ENCODE measurements around the gene USO1.

USO1 gene

DNA sequence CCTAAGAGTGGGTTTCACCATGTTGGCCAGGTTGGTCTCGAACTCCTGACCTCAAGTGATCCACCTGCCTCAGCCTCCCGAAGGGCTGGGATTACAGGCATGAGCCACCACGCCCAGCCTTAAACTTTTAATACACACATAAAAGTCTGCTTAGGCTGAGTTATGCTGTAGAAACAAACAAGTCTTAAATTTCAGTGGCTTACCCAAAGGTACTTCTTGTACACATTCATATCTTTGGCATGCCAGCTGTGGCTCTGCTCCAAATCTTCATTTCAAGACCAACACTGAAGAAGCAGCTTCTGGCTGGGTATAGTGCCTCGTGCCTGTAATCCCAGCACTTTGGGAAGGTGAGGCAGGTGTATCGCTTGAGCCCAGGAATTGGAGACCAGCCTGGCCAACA, 97.6 kb downstream of the USO1 start:
- Histone ChIP-seq H3K27me3 (ENCODE audit: control insufficient read depth in 1 of 2, insufficient read depth in 2 of 2, low read length in 2 of 2) (no peaks in the 10 kb centered on the region), H3K27ac (ENCODE audit: low read depth, low read length) (no peak overlapping the region), H3K9ac (ENCODE audit: low read length) (no peak overlapping the region), H3K4me3 (ENCODE audit: low read depth in 1 of 2, low read length in 2 of 2) (no peak overlapping the region), H3K9me3 (ENCODE audit: low read length) (no peaks in the 10 kb centered on the region), H3K4me1 (ENCODE audit: insufficient read depth, low read length) (no peaks in the 10 kb centered on the region), H3K36me3 (ENCODE audit: insufficient read depth, low read length) (no peaks in the 10 kb centered on the region)

DNA sequence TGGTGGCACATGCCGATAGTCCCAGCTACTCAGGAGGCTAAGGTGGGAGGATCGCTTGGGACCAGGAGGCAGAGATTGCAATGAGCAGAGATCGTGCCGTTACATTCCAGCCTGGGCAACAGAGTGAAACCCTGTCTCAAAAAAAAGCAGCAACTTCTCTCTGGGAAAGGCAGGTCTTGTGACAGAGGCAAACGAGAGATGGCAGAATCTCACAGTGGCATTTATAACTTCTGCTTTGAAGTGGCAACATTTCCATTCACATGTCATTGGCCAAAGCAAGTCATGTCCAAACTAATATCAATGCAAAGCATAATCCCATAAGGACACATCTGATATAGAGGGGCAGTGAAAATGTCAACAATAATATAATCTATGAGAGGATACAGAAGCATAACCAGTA, 98.0 kb downstream of the USO1 start:
- H3K27me3 ChIP-seq (ENCODE audit: control insufficient read depth in 1 of 2, insufficient read depth in 2 of 2, low read length in 2 of 2) = no peaks in the 10 kb centered on the region

DNA sequence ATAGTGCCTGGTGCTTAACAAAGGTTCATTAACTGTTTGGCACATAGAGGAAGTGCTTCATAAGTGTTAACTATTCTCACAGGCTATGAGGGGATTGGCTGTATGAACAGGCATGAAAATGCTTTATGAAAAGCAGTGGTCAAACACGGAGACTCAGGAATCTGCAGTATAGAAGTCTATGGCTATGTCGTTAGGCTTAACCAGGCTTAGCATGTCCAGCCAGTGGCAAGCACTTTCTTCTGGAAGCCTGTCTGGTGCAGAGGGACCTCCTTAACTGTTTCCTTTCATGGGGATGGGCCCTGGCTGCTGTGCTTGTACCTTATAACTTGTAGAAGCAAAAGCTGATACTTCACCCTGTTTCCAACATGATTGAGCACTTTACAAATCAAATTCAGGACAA, 99.4 kb downstream of the USO1 start:
- Histone ChIP-seq H3K9me3 (ENCODE audit: low read length) (no peaks in the 10 kb centered on the region), H3K27ac (ENCODE audit: low read depth, low read length) (no peak overlapping the region), H3K27me3 (ENCODE audit: control insufficient read depth in 1 of 2, insufficient read depth in 2 of 2, low read length in 2 of 2) (no peaks in the 10 kb centered on the region), H3K9ac (ENCODE audit: low read length) (no peak overlapping the region), H3K36me3 (ENCODE audit: insufficient read depth, low read length) (no peaks in the 10 kb centered on the region), H3K4me1 (ENCODE audit: insufficient read depth, low read length) (no peaks in the 10 kb centered on the region), H3K4me3 (ENCODE audit: low read depth in 1 of 2, low read length in 2 of 2) (no peak overlapping the region)

More for the DNA sequence above, 98.0 kb downstream of the USO1 start:
- no peaks in the 10 kb centered on the region for H3K4me1 ChIP-seq (ENCODE audit: insufficient read depth, low read length)
- H3K36me3 ChIP-seq (ENCODE audit: insufficient read depth, low read length) = no peaks in the 10 kb centered on the region
- H3K9ac ChIP-seq (ENCODE audit: low read length) = no peak overlapping the region
- H3K9me3 ChIP-seq (ENCODE audit: low read length) = no peaks in the 10 kb centered on the region
- H3K4me3 ChIP-seq (ENCODE audit: low read depth in 1 of 2, low read length in 2 of 2) = no peak overlapping the region
- H3K27ac ChIP-seq (ENCODE audit: low read depth, low read length) = no peak overlapping the region

DNA sequence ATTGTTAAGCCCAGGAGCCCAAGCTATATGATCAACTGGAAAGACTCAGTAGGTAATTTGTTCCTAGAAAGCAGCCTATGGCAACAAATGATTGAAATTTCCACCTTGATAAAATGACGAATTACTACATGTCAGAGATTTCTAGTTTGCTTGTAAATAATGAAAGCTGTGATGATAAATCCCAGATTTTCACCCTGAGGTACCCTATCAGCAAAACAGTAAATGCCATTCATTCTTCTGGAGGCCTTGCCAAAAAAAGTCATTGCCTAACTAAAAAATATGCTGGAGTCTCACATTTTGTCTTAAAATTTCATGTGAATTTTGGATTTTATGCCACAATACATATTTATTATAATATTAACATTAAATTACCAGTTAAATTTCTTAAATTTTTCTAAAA, 106.5 kb downstream of the USO1 start:
- Histone ChIP-seq H3K27me3 (ENCODE audit: control insufficient read depth in 1 of 2, insufficient read depth in 2 of 2, low read length in 2 of 2) (no peaks in the 10 kb centered on the region), H3K9ac (ENCODE audit: low read length) (no peak overlapping the region), H3K36me3 (ENCODE audit: insufficient read depth, low read length) (no peaks in the 10 kb centered on the region), H3K4me3 (ENCODE audit: low read depth in 1 of 2, low read length in 2 of 2) (no peak overlapping the region), H3K27ac (ENCODE audit: low read depth, low read length) (no peak overlapping the region), H3K9me3 (ENCODE audit: low read length) (no peaks in the 10 kb centered on the region), H3K4me1 (ENCODE audit: insufficient read depth, low read length) (no peaks in the 10 kb centered on the region)

DNA sequence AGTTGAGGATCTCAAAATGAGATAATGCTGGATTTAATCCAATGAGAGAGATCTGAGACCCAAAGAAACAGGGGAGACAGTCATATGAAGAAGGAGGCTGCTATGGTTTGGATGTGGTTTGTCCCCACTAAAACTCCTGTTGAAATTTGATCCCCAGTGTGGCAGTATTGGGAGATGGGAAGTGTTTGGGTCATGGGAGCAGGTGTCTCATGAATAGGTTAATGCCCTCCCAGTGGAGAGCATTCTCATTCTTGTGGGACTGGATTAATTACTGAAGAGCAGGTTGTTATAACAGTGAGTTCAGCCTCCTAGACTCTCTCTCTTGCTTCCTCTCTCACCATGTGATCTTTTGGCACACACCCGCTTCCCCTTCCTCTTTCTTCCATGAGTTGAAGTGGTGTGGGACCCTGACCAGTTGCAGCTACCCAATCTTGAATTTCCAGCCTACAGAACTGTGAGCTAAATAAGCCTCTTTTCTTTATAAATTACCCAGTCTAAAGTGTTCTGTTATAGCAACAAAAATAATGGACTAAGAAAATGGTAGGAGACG, 107.6 kb downstream of the USO1 start:
- H3K36me3 ChIP-seq (ENCODE audit: insufficient read depth, low read length) = no peaks in the 10 kb centered on the region
- H3K27me3 ChIP-seq (ENCODE audit: control insufficient read depth in 1 of 2, insufficient read depth in 2 of 2, low read length in 2 of 2) = no peaks in the 10 kb centered on the region
- no peak overlapping the region for H3K9ac ChIP-seq (ENCODE audit: low read length)
- H3K4me1 ChIP-seq (ENCODE audit: insufficient read depth, low read length) = no peaks in the 10 kb centered on the region
- no peak overlapping the region for H3K27ac ChIP-seq (ENCODE audit: low read depth, low read length)
- H3K4me3 ChIP-seq (ENCODE audit: low read depth in 1 of 2, low read length in 2 of 2) = no peak overlapping the region
- no peaks in the 10 kb centered on the region for H3K9me3 ChIP-seq (ENCODE audit: low read length)

DNA sequence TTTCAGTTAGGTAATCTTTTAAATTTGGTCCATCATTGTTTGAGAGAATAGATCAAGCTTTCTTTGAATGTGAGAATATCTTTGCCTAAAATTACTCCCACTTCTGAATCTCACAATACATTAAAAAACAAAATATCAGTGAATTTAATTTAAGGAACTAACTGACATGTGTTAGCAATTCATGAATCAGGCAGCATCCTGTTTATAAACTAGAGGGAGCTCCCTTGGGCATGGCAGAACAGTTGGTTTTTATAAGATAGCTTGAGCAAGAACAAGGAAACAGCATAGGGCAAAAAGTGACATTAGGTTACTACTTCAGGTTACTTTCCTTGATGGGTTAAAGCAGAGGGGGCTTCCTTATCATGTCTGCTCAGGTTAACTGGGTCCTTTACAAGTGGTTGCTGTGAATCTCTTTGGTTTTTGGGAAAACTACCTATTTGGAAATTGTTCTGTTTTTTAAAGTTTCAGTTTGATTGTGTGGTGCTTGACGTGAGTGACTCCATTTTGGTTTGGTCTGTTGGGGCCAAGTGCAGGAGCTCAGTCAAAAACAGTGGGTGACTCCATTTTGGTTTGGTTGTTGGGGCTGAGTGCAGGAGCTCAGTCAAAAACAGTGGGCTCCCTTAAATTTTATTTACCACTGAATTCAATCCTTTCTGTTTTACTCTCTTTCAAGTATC, 109.9 kb downstream of the USO1 start:
- Histone ChIP-seq H3K9ac (ENCODE audit: low read length) (no peak overlapping the region), H3K27ac (ENCODE audit: low read depth, low read length) (no peak overlapping the region), H3K36me3 (ENCODE audit: insufficient read depth, low read length) (no peaks in the 10 kb centered on the region), H3K4me3 (ENCODE audit: low read depth in 1 of 2, low read length in 2 of 2) (no peak overlapping the region), H3K27me3 (ENCODE audit: control insufficient read depth in 1 of 2, insufficient read depth in 2 of 2, low read length in 2 of 2) (no peaks in the 10 kb centered on the region), H3K9me3 (ENCODE audit: low read length) (no peaks in the 10 kb centered on the region), H3K4me1 (ENCODE audit: insufficient read depth, low read length) (no peaks in the 10 kb centered on the region)

DNA sequence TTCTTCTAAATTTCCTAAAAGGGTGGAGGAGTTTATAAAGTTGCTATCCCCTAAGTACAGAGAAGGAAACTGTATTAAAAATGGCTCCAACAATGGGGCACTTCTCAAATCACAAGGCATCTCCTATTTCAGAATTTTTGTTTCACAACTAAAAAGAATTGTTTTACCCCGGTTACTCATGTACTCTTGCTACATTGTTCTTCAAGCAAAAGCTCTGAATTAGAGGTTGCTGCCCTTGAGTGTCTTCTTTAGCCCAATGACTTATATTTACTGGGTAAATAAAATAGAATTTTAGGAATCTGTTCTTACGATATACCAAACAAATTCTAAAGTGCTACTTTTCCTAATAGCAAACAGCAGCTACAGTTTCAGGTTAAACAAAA, 110.4 kb downstream of the USO1 start:
- H3K4me3 ChIP-seq (ENCODE audit: low read depth in 1 of 2, low read length in 2 of 2) = no peak overlapping the region
- H3K4me1 ChIP-seq (ENCODE audit: insufficient read depth, low read length) = no peaks in the 10 kb centered on the region
- H3K9me3 ChIP-seq (ENCODE audit: low read length) = no peaks in the 10 kb centered on the region
- no peaks in the 10 kb centered on the region for H3K36me3 ChIP-seq (ENCODE audit: insufficient read depth, low read length)
- H3K27ac ChIP-seq (ENCODE audit: low read depth, low read length) = no peak overlapping the region
- no peaks in the 10 kb centered on the region for H3K27me3 ChIP-seq (ENCODE audit: control insufficient read depth in 1 of 2, insufficient read depth in 2 of 2, low read length in 2 of 2)
- H3K9ac ChIP-seq (ENCODE audit: low read length) = no peak overlapping the region

DNA sequence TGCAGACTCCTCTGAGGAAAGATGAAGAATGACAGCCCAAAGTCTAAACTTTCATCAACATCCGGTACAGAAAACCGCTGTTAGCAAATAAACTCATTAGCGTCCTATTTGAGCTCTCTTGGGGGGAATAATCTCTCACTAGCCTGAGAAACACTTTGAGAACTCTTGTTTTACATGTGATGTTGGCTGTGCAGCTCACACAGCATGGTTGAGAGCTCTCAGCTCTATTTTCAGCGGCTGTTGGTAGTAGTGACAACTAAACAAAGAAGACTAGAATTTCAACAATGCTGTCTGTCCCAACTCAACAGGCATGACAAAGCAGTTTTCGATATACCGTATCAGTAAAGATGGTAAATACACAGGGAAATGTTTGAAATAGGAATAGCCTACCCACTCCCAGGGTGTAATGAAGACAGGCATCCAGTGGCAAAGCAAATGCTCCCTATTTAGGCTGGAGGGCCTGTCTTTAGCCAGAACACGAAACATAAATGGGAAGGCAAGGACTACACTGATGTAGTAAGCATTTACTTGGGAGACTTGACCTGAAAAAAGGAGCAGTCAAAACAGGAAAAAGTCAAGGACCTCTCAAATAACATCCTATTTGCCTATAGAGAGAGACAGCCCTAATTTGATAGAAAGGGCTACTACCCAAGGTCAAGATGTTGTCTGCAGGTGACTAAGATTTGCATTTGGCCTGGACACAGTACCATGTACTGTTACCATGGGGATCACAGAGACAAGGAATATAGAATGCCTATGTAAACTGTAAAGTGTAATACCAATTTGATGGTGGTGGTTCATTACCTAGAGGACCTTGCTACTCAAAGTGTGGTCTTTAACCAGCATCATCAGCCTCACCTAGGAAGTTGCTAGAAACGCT, 117.5 kb downstream of the USO1 start:
- no peak overlapping the region for H3K4me3 ChIP-seq (ENCODE audit: low read depth in 1 of 2, low read length in 2 of 2)
- no peaks in the 10 kb centered on the region for H3K27me3 ChIP-seq (ENCODE audit: control insufficient read depth in 1 of 2, insufficient read depth in 2 of 2, low read length in 2 of 2)
- no peaks in the 10 kb centered on the region for H3K36me3 ChIP-seq (ENCODE audit: insufficient read depth, low read length)
- H3K9ac ChIP-seq (ENCODE audit: low read length) = no peak overlapping the region
- no peaks in the 10 kb centered on the region for H3K9me3 ChIP-seq (ENCODE audit: low read length)
- no peak overlapping the region for H3K27ac ChIP-seq (ENCODE audit: low read depth, low read length)
- no peaks in the 10 kb centered on the region for H3K4me1 ChIP-seq (ENCODE audit: insufficient read depth, low read length)

DNA sequence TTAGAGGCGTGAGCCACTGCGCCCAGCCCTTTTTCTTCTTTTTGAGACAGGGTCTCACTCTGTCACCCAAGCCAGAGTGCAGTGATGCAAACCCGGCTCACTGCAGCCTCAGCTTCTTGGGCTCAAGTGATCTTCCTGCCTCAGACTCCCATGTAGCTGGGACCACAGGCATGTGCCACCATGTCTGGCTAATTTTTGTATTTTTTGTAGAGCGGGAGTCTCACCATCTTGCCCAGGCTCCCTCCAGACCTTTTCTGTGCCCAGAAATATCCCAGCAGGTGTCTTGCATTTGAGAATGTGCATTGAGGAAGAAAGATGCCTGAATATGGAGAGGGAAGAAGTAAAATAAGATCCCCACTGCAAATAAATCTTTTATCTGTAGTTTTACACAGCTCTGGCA, 119.2 kb downstream of the USO1 start:
- Histone ChIP-seq H3K36me3 (ENCODE audit: insufficient read depth, low read length) (no peaks in the 10 kb centered on the region), H3K9ac (ENCODE audit: low read length) (no peak overlapping the region), H3K9me3 (ENCODE audit: low read length) (no peaks in the 10 kb centered on the region), H3K4me3 (ENCODE audit: low read depth in 1 of 2, low read length in 2 of 2) (no peak overlapping the region), H3K4me1 (ENCODE audit: insufficient read depth, low read length) (no peaks in the 10 kb centered on the region), H3K27me3 (ENCODE audit: control insufficient read depth in 1 of 2, insufficient read depth in 2 of 2, low read length in 2 of 2) (no peaks in the 10 kb centered on the region), H3K27ac (ENCODE audit: low read depth, low read length) (no peak overlapping the region)

DNA sequence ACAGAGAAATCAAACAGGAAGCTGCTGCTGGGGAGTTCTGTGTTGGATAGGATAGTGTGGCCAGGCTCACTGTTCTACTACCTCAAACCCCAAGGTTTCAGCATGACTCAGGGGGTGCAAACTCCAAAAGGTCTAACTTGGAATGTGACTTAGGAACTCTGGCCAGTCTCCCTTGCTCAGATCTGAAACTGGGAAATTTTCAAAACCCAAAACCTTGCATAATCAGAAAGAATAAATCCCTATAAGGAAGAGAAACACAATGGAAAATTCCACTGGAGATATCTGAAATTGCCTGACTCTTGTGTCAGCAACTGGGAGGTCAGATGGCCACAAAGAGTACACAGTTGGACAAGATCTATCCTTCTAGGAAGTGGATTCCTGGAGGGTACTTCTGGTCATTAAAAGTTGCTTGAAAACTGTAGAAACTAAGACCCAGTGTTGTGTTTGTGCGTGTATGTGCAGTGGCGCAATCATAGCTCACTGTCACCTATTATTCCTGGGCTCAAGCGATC, 119.8 kb downstream of the USO1 start:
- no peaks in the 10 kb centered on the region for H3K9me3 ChIP-seq (ENCODE audit: low read length)
- no peaks in the 10 kb centered on the region for H3K36me3 ChIP-seq (ENCODE audit: insufficient read depth, low read length)
- no peak overlapping the region for H3K9ac ChIP-seq (ENCODE audit: low read length)
- no peaks in the 10 kb centered on the region for H3K27me3 ChIP-seq (ENCODE audit: control insufficient read depth in 1 of 2, insufficient read depth in 2 of 2, low read length in 2 of 2)
- H3K4me1 ChIP-seq (ENCODE audit: insufficient read depth, low read length) = no peaks in the 10 kb centered on the region
- H3K4me3 ChIP-seq (ENCODE audit: low read depth in 1 of 2, low read length in 2 of 2) = no peak overlapping the region
- no peak overlapping the region for H3K27ac ChIP-seq (ENCODE audit: low read depth, low read length)

DNA sequence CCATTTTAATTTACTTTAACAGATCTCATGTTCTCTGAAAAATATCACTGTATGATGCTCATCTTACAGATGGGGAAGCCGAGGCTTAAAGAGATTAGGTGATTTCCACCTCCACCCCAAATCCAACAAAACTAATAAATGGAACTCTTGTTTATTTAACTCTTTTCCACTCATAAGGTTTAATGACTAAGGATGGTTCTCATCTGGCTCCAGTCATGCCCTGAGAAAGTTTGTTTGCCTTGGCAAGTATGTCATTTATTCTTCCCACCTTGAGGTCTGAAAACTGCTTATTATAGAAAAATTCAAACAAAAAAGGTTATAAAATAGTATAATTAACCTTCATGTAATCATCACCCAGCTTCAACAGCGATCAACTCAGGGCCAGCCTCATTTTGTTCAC, 121.6 kb downstream of the USO1 start:
- Histone ChIP-seq H3K9me3 (ENCODE audit: low read length) (no peaks in the 10 kb centered on the region), H3K27ac (ENCODE audit: low read depth, low read length) (peak overlapping the region; percentile 13), H3K9ac (ENCODE audit: low read length) (no peak overlapping the region)

More for the DNA sequence above, 121.6 kb downstream of the USO1 start:
- Histone ChIP-seq H3K27me3 (ENCODE audit: control insufficient read depth in 1 of 2, insufficient read depth in 2 of 2, low read length in 2 of 2) (no peaks in the 10 kb centered on the region), H3K36me3 (ENCODE audit: insufficient read depth, low read length) (no peaks in the 10 kb centered on the region), H3K4me3 (ENCODE audit: low read depth in 1 of 2, low read length in 2 of 2) (no peak overlapping the region), H3K4me1 (ENCODE audit: insufficient read depth, low read length) (no peaks in the 10 kb centered on the region)
